B cell (primary cell): ENCODE results near the gene LCORL.

Experiments
- CTCF ChIP-seq: fragments of 200-600 bp; IDR thresholded peaks from one replicate; pipeline ENCODE4 v1.8.0; 2022; ENCODE audit warnings: antibody characterized with exemption, mild to moderate bottlenecking
- EZH2 ChIP-seq: IDR thresholded peaks from 2 replicates; pipeline ENCODE4 v1.6.1; 2012; ENCODE audit warnings: borderline replicate concordance, low read depth, mild to moderate bottlenecking, moderate library complexity, low read length; ENCODE audit not compliant: insufficient read depth, poor library complexity, severe bottlenecking

DNA sequence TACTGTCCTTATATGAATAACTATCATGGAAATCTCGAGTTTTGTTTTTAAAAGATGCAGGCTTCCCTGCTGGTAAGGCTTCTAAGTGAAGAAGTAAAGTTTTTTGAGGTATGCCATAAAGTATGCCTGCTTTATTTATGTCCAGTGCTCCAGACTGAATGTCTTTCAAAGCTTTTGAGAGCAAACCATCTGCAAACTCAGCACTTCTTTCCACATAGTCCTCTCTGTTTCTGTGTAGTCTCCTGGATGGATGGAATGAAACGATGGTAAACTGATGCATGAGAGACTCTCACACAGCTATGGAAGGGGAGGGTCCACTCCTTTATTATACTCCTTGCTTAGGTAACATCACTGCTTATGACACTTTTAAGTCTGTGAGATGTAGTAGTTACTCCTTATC, 137.0 kb downstream of the LCORL start:
- TF ChIP-seq CTCF (no peak), EZH2 (no peak)
